OCI-LY7 (cell line): ENCODE results near the gene SLC8B1.

Experiments used
- CTCF ChIP-seq: fragments of 200-600 bp; sonication (generic); conservative IDR thresholded peaks from 2 replicates; pipeline ENCODE4 v1.5.1; 2014; ENCODE audit warnings: mild to moderate bottlenecking, antibody characterized with exemption, low read length, moderate library complexity, mixed read lengths
- EZH2phosphoT487 ChIP-seq: fragments of 200-600 bp; sonication (generic); IDR thresholded peaks from 2 replicates; pipeline ENCODE4 v1.6.1; 2018; ENCODE audit warnings: low read depth, borderline replicate concordance, mild to moderate bottlenecking, mixed run types, antibody characterized with exemption, low read length, moderate library complexity, mixed read lengths

- TF ChIP-seq CTCF = 0 out of 2 replicates have a peak, but pooled peaks have one; percentile 26
- TF ChIP-seq EZH2phosphoT487 = no peak
Measured at GRCh38 chr12:113347107-113347506, 12.2 kb upstream of the SLC8B1 start.
